Loucy (cell line): ENCODE data around the gene ASPDH.

Experiments
- CTCF ChIP-seq: fragments of 200-600 bp; sonication (generic); conservative IDR thresholded peaks from 2 replicates; pipeline ENCODE4 v1.5.1; 2014; ENCODE audit warnings: mild to moderate bottlenecking, antibody characterized with exemption, low read length
- EZH2phosphoT487 ChIP-seq: fragments of 200-600 bp; IDR thresholded peaks from 2 replicates; pipeline ENCODE4 v1.6.1; 2018; ENCODE audit warnings: antibody characterized with exemption, mild to moderate bottlenecking, moderate library complexity, borderline replicate concordance

- TF ChIP-seq CTCF: no peak
- TF ChIP-seq EZH2phosphoT487: no peak
Observed at GRCh38 chr19:50558039-50558438, 44.3 kb upstream of the ASPDH start.
